C4-2B (cell line): Measurements from ENCODE around the gene SRBD1.

ENCODE experiments used
- H3K27ac ChIP-seq: fragments of 450-650 bp; 2 replicates; pipeline ENCODE4 v1.5.1; 2017
- ZFX ChIP-seq: fragments of 450-650 bp; IDR thresholded peaks from 2 replicates; pipeline ENCODE4 v1.6.1; 2017
- TF ChIP-seq, protein P1 (sequence below): fragments of 450-650 bp; conservative IDR thresholded peaks from 2 replicates; pipeline ENCODE4 v1.5.1; 2017; ENCODE audit warnings: mild to moderate bottlenecking

Gene SRBD1

DNA sequence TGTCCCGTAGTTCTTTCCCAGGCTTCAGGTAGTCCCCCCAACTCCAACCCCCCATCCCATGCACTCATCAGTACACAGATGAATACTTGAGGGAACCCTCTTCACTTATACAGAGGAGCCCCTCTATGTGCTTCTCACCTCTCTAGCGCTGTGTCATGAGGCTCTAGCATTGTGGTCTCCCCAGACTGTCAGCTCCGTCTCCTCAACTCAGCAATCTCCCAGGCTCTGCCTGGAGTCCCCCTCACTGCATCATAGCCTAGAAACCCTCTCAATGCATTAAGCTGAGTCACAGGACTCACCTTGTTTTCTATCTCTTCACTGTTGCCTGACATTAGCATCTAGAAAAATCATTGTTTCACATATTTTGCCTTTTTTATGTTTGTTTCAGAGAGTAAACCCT lies 20.3 kb upstream of the SRBD1 start:
- no peak overlapping the region for H3K27ac ChIP-seq
- TF ChIP-seq ZFX, result no peak

DNA sequence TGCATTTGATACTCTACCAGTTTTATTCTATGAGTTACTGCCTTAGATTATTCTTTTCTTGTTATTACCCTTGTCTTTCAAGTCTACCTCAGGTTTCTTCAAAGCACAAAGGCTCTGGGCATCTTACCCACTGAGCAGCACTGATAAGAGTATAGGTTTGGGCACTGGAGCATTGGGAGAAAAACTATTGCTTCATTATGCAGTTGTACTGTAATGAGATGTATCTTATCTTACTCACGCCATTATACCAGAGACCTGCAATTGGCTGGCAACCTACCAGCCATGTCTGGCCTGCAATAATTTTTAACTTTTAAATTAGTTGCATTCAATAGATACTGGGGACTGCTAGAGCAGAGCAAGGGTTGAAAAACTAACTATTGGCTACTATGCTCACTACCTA lies 18.9 kb upstream of the SRBD1 start:
- TF ChIP-seq, protein P1, sequence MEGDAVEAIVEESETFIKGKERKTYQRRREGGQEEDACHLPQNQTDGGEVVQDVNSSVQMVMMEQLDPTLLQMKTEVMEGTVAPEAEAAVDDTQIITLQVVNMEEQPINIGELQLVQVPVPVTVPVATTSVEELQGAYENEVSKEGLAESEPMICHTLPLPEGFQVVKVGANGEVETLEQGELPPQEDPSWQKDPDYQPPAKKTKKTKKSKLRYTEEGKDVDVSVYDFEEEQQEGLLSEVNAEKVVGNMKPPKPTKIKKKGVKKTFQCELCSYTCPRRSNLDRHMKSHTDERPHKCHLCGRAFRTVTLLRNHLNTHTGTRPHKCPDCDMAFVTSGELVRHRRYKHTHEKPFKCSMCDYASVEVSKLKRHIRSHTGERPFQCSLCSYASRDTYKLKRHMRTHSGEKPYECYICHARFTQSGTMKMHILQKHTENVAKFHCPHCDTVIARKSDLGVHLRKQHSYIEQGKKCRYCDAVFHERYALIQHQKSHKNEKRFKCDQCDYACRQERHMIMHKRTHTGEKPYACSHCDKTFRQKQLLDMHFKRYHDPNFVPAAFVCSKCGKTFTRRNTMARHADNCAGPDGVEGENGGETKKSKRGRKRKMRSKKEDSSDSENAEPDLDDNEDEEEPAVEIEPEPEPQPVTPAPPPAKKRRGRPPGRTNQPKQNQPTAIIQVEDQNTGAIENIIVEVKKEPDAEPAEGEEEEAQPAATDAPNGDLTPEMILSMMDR, result no peak
- no peak for TF ChIP-seq ZFX
- H3K27ac ChIP-seq, result no peak overlapping the region

DNA sequence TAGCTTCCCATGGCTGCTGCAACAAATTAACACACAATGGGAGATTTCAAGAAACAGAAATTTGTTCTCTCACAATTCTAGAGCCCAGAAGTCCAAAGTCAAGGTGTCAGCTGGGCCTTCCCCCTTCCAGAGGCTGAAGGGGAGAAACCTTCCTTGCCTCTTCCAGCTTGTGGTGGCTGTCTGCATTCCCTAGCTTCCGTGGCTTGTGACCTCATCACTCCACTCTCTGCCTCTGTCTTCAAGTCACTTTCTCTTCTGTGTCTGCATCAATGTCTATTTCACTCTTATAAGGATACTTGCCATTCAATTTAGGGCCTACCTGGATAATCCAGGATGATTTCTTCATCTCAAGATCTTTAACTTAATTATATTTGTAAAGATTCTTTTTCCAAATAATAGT lies 16.8 kb upstream of the SRBD1 start:
- no peak for TF ChIP-seq ZFX
- TF ChIP-seq, protein P1, result no peak
- H3K27ac ChIP-seq, result no peak overlapping the region

DNA sequence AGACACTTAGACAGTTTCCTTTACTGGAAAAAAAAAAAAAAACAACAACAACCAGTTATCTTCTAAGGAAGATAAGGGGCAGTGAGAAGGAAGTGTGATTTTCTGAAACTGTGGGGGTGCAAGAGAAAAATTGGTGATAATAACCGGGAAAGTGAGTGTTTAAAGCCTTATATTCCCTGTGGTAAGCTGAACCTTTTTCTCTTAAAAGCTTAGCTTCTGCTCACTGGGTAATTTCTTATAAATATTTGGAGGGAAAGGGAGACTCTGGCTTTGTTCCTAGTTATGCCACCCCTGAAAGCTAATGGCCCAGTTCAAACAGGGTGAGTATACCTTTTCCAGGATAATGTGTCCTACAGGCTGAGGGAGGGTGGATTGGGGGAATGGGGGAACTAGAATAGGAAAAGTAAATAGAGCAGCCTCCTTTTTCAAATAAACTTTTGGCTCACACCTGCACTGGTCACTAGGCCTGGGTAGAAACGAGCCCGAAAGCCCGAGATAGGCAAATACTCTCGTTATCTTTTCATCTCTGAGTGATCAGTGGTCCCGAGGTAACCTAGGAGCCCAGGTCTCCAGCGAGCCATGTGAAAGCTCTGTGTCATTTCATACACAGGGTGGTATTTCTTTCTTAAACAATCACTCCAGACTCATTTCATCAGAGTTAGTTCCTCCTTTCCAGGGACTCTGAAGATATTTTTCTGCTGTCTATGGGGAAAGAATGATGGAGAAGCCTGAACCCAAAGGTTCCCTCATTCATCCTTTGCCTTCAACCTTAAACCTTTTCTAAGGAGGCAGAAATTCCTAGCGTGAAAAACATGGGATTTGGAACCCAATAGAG lies 15.5 kb upstream of the SRBD1 start:
- no peak overlapping the region; the same call in 1 of the 2 replicates for H3K27ac ChIP-seq
- no peak for TF ChIP-seq ZFX
- TF ChIP-seq, protein P1, result no peak

DNA sequence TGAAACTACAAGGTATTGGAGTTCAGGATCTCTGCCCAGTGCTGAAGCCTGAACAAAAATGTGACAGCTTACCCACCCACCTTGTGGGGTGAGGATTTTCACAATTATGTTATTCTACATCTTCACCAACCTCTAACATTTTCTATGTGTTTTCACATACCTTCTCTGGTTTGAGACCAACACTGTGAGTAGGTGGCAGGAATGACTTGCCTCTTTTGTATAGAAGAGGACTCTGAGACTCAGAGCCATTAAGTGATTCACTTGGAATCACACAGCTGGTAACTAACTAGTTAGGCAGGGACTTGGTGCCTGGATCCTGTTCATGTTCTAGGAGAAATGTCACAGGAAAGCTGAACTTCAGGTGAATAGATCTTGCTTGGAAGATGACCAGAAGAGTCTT lies 14.8 kb upstream of the SRBD1 start:
- no peak overlapping the region for H3K27ac ChIP-seq
- TF ChIP-seq ZFX, result no peak
- TF ChIP-seq, protein P1, result no peak

DNA sequence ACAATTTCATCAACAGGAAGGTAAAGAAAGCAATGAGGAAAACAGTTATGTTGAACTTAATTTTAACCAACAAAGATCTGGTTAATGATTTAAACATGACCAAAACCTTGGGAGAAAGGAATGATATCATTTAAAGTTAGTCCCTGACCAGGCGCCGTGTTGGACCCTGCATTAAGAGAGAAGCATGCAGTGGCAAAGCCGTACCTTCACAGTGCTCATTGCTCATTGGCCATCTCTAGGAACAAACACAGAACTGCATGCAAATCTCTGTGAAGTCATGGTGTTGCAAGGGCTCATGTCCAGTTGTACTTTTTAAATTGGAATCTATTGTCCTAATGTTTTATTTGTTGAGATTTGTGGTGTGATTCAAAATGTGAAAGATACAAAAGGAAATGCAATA lies 12.0 kb upstream of the SRBD1 start:
- no peak overlapping the region for H3K27ac ChIP-seq
- TF ChIP-seq, protein P1, result no peak
- TF ChIP-seq ZFX, result no peak

DNA sequence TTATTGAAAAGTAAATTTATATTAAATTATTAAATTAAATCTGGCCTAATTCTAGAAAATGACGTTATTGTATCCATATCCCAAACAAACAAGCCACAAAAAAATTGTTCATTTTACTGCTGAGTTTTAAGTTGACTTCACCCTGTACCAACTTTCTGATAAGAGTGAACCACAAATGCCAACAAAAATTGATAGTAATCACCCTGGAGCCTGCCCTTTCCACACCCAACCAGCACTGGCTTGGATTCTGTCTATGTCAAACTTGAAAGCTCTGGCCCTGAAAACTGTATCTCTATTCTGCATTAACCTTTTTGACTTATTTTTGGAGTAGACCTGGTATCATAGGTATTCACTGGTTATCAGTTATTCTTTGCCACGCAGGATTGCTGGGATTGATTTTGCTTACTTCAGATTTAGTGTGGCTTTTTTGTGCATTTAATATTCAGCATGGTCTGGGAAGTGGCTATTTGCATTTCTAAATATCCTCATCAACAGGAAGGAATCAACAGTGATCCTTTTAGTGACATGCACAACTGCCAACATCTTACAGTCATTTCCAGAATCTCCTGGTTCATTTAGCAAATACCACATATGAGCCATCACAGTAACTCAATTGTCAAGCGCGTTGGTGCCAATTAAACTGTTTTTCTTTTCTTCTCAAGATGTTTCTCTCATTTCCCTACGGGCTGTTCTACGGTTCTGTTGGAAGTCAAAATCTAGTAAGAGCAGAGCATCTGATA lies 11.4 kb upstream of the SRBD1 start:
- TF ChIP-seq ZFX, result no peak
- TF ChIP-seq, protein P1, result no peak
- H3K27ac ChIP-seq, result no peak overlapping the region
